HepG2 (cell line): ENCODE results near the gene NT5M. TPM values are rescaled to one million over a fixed set of nuclear protein-coding genes. Genes with fewer than 3 reads are reported as not detected.
A peak's percentile ranks its signal among the peaks of the same experiment; 100 is the strongest.

Experiments used
- BHLHE40 ChIP-seq: IDR thresholded peaks from 2 replicates; pipeline ENCODE4 v1.6.1; 2011; ENCODE audit warnings: low read length, improper control_type of control experiment
- PCBP2 ChIP-seq: fragments of 200-400 bp; formaldehyde crosslinking; optimal IDR thresholded peaks from 2 replicates; pipeline ENCODE3; 2018; ENCODE audit warnings: low read length, low read depth; ENCODE audit not compliant: poor library complexity, severe bottlenecking
- RARA ChIP-seq: IDR thresholded peaks from 2 replicates; pipeline ENCODE4 v1.6.1; 2016; ENCODE audit warnings: missing genetic modification reagents, missing compliant biosample characterization
- RERE ChIP-seq: IDR thresholded peaks from 2 replicates; pipeline ENCODE4 v1.6.1; 2016; ENCODE audit warnings: low read depth, missing genetic modification reagents, missing compliant biosample characterization
- RFXAP ChIP-seq: sonication (generic); formaldehyde crosslinking; IDR thresholded peaks from 2 replicates; pipeline ENCODE4 v1.4.0; 2020; ENCODE audit warnings: missing genetic modification reagents, borderline replicate concordance
- SP140L ChIP-seq: sonication (generic); formaldehyde crosslinking; IDR thresholded peaks from 2 replicates; pipeline ENCODE4 v1.4.0; 2020; ENCODE audit warnings: missing genetic modification reagents, borderline replicate concordance
- TEAD2 ChIP-seq: sonication (generic); formaldehyde crosslinking; IDR thresholded peaks from 2 replicates; pipeline ENCODE4 v1.9.0; 2021; ENCODE audit warnings: missing genetic modification reagents
- ZFP36L2 ChIP-seq: sonication (generic); formaldehyde crosslinking; IDR thresholded peaks from 2 replicates; pipeline ENCODE4 v1.4.0; 2020; ENCODE audit warnings: missing genetic modification reagents
- ZNF10 ChIP-seq: sonication (generic); formaldehyde crosslinking; IDR thresholded peaks from 2 replicates; pipeline ENCODE4 v1.4.0; 2020; ENCODE audit warnings: mild to moderate bottlenecking, low read depth, missing genetic modification reagents, borderline replicate concordance
- ZNF329 ChIP-seq: sonication (generic); formaldehyde crosslinking; IDR thresholded peaks from 2 replicates; pipeline ENCODE4 v1.9.0; 2021; ENCODE audit warnings: low read depth, mild to moderate bottlenecking, missing genetic modification reagents
- ZNF574 ChIP-seq: sonication (generic); formaldehyde crosslinking; IDR thresholded peaks from 2 replicates; pipeline ENCODE4 v1.4.0; 2020; ENCODE audit warnings: missing genetic modification reagents
- ZNF678 ChIP-seq: sonication (generic); formaldehyde crosslinking; IDR thresholded peaks from 2 replicates; pipeline ENCODE4 v1.4.0; 2020; ENCODE audit warnings: mild to moderate bottlenecking, missing genetic modification reagents
- polyA plus RNA-seq, 8 experiments: library from polyadenylated mRNA; depleted of rRNA in 3 of 8; stranded (reverse) in 7 of 8; unstranded in 1 of 8; fragments of >200 nt; fragmentation: Illumina TruSeq in 4 of 8; extraction: Trizol in 4 of 8; gene quantifications; 2 replicates each; pipeline versions ENCODE4 v1.2.1 to v1.2.3, GENCODE V29; 2011 to 2016; ENCODE audit warnings: low read depth in 4 of 8, missing spikeins in 1 of 8, mixed read lengths in 1 of 8; ENCODE audit not compliant: insufficient read depth in 1 of 8
- total RNA-seq, 5 experiments: library from RNA; depleted of rRNA; stranded (reverse); fragments of >200 nt; fragmentation: Illumina TruSeq; extraction: Trizol; gene quantifications; 2 replicates each; pipeline ENCODE4 v1.2.3, GENCODE V29; 2016; ENCODE audit warnings: low read depth in 1 of 5
- TF ChIP-seq, protein P1 (sequence below): sonication (generic); formaldehyde crosslinking; conservative IDR thresholded peaks from 2 replicates; pipeline ENCODE4 v1.4.0; 2020; ENCODE audit warnings: missing genetic modification reagents
- TF ChIP-seq, protein P2 (sequence below): IDR thresholded peaks from 2 replicates; pipeline ENCODE4 v1.6.1; 2012; ENCODE audit warnings: inconsistent platforms

NT5M gene
- total and polyA plus RNA-seq, 2 of the 13 experiments (the other 11 are each of a cell fraction or from before 2014, with no cell fraction given) = 0.55 to 0.78 TPM

DNA sequence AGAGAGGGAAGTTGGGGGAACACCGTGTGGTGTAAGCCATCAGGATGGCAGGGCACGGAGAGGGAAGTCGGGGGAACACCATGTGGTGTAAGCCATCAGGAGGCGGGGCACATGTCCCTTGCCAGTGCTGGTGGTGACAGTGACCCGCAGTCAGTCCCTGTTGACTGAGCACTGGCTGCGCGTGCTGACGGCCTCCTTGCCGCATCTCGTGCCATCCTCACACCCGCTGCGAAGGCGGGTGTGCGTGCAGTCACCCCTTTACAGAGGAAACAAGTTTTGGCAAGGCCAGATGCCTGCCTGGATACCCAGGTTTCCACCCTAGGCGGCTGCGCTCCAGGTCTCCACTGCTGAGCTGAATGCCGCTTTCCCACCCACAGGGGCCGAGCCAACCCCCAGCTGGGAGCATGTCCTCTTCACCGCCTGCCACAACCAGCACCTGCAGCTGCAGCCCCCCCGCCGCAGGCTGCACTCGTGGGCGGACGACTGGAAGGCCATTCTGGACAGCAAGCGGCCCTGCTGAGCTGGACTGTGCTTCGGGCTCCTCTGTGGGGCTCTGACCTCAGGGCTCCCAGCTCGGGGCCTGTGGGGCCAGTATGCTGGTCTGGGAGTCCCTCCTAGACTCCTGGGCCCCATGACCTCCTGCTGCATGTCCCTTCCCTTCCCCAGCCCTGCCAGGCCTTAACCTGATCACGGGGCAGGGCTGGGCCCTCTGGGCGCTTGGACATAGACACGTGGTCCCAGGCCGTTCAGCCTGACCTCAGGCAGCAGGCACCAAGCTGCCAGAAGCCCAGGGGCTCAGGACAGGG is 43.5 kb downstream of the NT5M start (continued):
- TF ChIP-seq RERE (CRISPR knock-in tag) (no peak), ZNF329 (CRISPR knock-in tag) (no peak), RFXAP (CRISPR knock-in tag) (no peak), ZNF678 (no peak), BHLHE40 (no peak), ZFP36L2 (no peak), ZNF574 (CRISPR knock-in tag) (no peak), RARA (CRISPR knock-in tag) (peak; percentile 11; the same call in 1 of the 2 replicates), ZNF10 (no peak), PCBP2 (no peak), TEAD2 (CRISPR knock-in tag) (no peak), SP140L (CRISPR knock-in tag) (no peak)
- TF ChIP-seq, protein P1, sequence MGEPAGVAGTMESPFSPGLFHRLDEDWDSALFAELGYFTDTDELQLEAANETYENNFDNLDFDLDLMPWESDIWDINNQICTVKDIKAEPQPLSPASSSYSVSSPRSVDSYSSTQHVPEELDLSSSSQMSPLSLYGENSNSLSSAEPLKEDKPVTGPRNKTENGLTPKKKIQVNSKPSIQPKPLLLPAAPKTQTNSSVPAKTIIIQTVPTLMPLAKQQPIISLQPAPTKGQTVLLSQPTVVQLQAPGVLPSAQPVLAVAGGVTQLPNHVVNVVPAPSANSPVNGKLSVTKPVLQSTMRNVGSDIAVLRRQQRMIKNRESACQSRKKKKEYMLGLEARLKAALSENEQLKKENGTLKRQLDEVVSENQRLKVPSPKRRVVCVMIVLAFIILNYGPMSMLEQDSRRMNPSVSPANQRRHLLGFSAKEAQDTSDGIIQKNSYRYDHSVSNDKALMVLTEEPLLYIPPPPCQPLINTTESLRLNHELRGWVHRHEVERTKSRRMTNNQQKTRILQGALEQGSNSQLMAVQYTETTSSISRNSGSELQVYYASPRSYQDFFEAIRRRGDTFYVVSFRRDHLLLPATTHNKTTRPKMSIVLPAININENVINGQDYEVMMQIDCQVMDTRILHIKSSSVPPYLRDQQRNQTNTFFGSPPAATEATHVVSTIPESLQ (CRISPR knock-in tag) = no peak
- TF ChIP-seq, protein P2, sequence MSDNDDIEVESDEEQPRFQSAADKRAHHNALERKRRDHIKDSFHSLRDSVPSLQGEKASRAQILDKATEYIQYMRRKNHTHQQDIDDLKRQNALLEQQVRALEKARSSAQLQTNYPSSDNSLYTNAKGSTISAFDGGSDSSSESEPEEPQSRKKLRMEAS = peak; percentile 56
